ENCODE results near the gene ARHGEF38.

DNA sequence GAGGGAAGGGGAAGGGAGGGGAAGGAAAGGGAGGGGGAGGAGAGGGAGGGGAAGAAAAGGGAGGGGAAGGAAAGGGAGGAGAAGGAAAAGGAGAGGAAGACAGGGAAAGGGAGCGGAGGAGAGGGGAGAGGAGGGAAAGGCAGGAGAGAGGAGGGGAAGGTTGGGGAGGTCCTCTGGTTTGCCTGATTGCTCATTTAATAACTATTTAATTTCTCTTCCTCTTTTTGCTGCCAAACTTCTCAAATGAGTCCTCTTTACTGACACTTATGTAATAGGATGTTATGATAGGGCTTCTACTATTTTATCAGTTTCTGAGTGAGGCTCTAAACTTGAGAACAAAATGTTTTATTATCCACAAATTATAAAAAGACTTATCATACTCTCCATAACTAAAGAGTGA lies 43.1 kb upstream of the ARHGEF38 start:
- TF ChIP-seq, protein P1, sequence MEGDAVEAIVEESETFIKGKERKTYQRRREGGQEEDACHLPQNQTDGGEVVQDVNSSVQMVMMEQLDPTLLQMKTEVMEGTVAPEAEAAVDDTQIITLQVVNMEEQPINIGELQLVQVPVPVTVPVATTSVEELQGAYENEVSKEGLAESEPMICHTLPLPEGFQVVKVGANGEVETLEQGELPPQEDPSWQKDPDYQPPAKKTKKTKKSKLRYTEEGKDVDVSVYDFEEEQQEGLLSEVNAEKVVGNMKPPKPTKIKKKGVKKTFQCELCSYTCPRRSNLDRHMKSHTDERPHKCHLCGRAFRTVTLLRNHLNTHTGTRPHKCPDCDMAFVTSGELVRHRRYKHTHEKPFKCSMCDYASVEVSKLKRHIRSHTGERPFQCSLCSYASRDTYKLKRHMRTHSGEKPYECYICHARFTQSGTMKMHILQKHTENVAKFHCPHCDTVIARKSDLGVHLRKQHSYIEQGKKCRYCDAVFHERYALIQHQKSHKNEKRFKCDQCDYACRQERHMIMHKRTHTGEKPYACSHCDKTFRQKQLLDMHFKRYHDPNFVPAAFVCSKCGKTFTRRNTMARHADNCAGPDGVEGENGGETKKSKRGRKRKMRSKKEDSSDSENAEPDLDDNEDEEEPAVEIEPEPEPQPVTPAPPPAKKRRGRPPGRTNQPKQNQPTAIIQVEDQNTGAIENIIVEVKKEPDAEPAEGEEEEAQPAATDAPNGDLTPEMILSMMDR (conservative IDR thresholded peaks at IDR 0.05; ENCODE audit: low read depth, low read length), result no peak
- no peak for TF ChIP-seq EZH2 (IDR thresholded peaks at IDR 0.05; ENCODE audit: borderline replicate concordance, low read depth, low read length, poor library complexity, severe bottlenecking)
